HG02759 (cell line): ENCODE measurements around the gene C19orf73.

Experiments used
- ATAC-seq: cut with Tn5 transposase; IDR thresholded peaks from one replicate; pipeline ENCODE4 v1.9.1; 2021; ENCODE audit warnings: mild to moderate bottlenecking, moderate library complexity; ENCODE audit not compliant: unreplicated experiment

The C19orf73 gene

DNA sequence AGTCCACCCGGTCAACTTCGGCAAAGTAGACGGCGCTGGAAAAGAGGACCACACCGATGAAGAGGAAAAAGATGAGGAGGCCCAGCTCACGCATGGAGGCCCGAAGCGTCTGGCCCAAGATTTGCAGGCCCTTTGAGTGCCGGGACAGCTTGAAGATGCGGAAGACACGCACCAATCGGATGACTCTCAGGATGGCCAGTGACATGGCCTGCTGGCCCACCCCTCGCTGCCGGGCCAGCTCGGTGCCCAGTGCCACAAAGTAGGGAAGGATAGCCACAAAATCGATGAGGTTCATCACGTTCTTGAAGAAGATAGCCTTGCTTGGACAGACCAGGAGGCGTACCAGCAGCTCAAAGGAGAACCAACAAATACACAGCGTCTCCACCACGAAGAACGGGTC, 48.5 kb downstream of the C19orf73 start:
- no peak for ATAC-seq

GRCh38 chr19:49069026-49069425, 49.9 kb downstream of the C19orf73 start:
- ATAC-seq: no peak
